GM18502 (cell line): ENCODE data around the gene KCNS3.

Experiments used
- ATAC-seq: cut with Tn5 transposase; IDR thresholded peaks from one replicate; pipeline ENCODE4 v1.9.1; 2021; ENCODE audit warnings: mild to moderate bottlenecking; ENCODE audit not compliant: unreplicated experiment, poor library complexity

KCNS3 gene

DNA sequence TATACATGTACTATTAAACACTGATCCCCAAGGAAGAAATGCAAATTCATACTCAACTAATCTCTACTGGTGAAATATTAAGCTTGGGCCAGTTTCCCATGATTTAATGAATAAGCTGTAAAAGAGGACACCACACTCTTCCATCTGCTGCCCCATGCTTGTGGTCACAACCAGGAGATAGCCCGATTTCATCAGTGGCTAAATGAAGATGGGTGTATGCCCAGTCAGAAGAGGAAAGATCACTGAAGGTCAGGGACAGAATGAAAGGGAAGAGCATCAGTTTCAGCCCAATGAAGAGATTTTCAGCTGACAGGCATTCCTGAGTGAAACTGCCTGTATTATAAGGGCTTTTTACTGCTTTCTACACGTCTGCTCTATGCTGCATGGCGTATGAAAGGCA, 103.5 kb downstream of the KCNS3 start:
- ATAC-seq = no peak
